Measurements from ENCODE around the gene GPRIN1.

GPRIN1 gene

GRCh38 chr5:176574297-176574591, 35.7 kb downstream of the GPRIN1 start:
- no peak for DNase-seq (ENCODE audit: extremely low read depth, low read depth)
- no peak for TF ChIP-seq CTCF (IDR thresholded peaks at IDR 0.05; ENCODE audit: low read depth, low read length, missing control alignments)
- H3K4me3 ChIP-seq (replicated peaks; ENCODE audit: low read depth, low read length): no peak overlapping the region

GRCh38 chr5:176573564-176574296, 36.2 kb downstream of the GPRIN1 start:
- peak; percentile 91 for TF ChIP-seq CTCF (IDR thresholded peaks at IDR 0.05; ENCODE audit: low read depth, low read length, missing control alignments)
- no peak for DNase-seq (ENCODE audit: extremely low read depth, low read depth)
- H3K4me3 ChIP-seq (replicated peaks; ENCODE audit: low read depth, low read length): no peak overlapping the region

- H3K4me3 ChIP-seq (replicated peaks; ENCODE audit: low read depth, low read length): no peak overlapping the region
- DNase-seq (ENCODE audit: extremely low read depth, low read depth): no peak
- TF ChIP-seq CTCF (IDR thresholded peaks at IDR 0.05; ENCODE audit: low read depth, low read length, missing control alignments): peak; percentile 8
These were observed 39.9 kb downstream of the GPRIN1 start for GRCh38 chr5:176570044-176570443.

- no peak for TF ChIP-seq CTCF (IDR thresholded peaks at IDR 0.05; ENCODE audit: low read depth, low read length, missing control alignments)
- no peak overlapping the region for H3K4me3 ChIP-seq (replicated peaks; ENCODE audit: low read depth, low read length)
- DNase-seq (ENCODE audit: extremely low read depth, low read depth): no peak
These were observed 41.3 kb downstream of the GPRIN1 start for GRCh38 chr5:176568657-176569056.

GRCh38 chr5:176565760-176566288, 44.1 kb downstream of the GPRIN1 start:
- H3K4me3 ChIP-seq (replicated peaks; ENCODE audit: low read depth, low read length): no peak overlapping the region
- DNase-seq (ENCODE audit: extremely low read depth, low read depth): no peak
- no peak for TF ChIP-seq CTCF (IDR thresholded peaks at IDR 0.05; ENCODE audit: low read depth, low read length, missing control alignments)

- no peak for TF ChIP-seq CTCF (IDR thresholded peaks at IDR 0.05; ENCODE audit: low read depth, low read length, missing control alignments)
- no peak overlapping the region for H3K4me3 ChIP-seq (replicated peaks; ENCODE audit: low read depth, low read length)
These were observed 46.0 kb downstream of the GPRIN1 start for GRCh38 chr5:176564002-176564401.

GRCh38 chr5:176562189-176562588, 47.8 kb downstream of the GPRIN1 start:
- DNase-seq (ENCODE audit: extremely low read depth, low read depth): no peak
- TF ChIP-seq CTCF (IDR thresholded peaks at IDR 0.05; ENCODE audit: low read depth, low read length, missing control alignments): no peak
- H3K4me3 ChIP-seq (replicated peaks; ENCODE audit: low read depth, low read length): no peak overlapping the region

More at GRCh38 chr5:176564002-176564401, 46.0 kb downstream of the GPRIN1 start:
- DNase-seq (ENCODE audit: extremely low read depth, low read depth): no peak

Data from HFF-Myc (cell line).